Testis (tissue), 2 donors: ENCODE measurements around the gene DOCK7.

Experiments
- CTCF ChIP-seq, 3 experiments: fragments of 450-650 bp in 2 of 3; fragments of 200-600 bp in 1 of 3; sonication (generic) in 1 of 3; IDR thresholded peaks; one replicate each; pipeline ENCODE4 v1.5.1; 2016 to 2019; ENCODE audit warnings: antibody characterized with exemption in 3 of 3, mild to moderate bottlenecking in 2 of 3, moderate library complexity in 1 of 3
- POLR2A ChIP-seq: fragments of 450-650 bp; IDR thresholded peaks from one replicate; pipeline ENCODE4 v1.6.1; 2017; ENCODE audit warnings: antibody characterized with exemption, mild to moderate bottlenecking, moderate library complexity

GRCh38 chr1:62417351-62417999 lies 270.7 kb downstream of the DOCK7 start:
- TF ChIP-seq CTCF (IDR thresholded peaks at IDR 0.05) (no peak), POLR2A (no peak)
